Measurements from ENCODE around the gene EFEMP2. TPM values are rescaled to one million over a fixed set of nuclear protein-coding genes. Genes with fewer than 3 reads are reported as not detected.

The EFEMP2 gene
- total RNA-seq, 1 experiment from 2014 or later, result 23.7 TPM

DNA sequence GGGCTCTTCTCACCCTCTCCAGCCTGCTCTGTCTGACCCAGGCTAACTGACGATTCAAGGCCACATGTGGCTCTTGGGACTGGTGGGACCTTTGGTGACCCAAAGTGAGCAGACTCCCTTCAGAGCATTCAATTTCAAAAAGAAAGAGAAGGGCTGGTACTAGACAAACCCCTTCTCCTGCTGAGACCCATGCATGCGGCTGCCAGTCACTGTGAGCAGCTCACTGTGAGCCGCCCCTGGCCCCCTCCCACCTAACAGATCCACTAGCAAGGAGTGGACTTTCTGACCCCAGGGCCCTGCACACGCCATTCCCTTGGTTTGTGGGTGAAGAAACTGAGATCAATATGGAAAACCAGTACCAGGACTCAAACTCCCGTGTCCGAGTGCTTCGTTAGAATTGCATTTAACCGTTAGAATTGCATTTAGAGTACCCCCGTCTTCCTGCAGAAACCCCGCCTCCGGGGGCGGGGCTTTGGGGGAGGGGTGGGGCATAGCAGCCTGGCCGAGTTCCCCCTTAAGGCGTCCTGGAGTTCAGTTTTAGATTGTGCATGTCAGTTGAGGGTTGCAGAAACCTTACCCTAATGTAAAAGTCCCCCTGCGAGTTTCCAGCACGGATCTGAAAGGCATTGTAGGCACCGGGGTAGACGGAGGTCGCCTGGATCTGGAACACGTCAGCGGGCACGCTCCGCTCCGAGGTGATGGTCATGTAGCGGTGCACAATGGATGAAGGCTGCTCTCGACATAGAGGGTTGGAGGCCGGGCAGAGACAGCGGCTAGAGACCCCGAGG lies 5.1 kb downstream of the EFEMP2 start:
- DNase-seq (ENCODE audit: low read depth, low spot score), result no peak
- no peak overlapping the region for H3K4me3 ChIP-seq (ENCODE audit: low read depth in 2 of 2, low read length in 2 of 2)
- intact Hi-C loops (cut with micrococcal nuclease; ENCODE audit: unreplicated experiment) (no loop called here), in situ Hi-C loops (cut with HindIII; ENCODE audit: low pct_unique_long_range_greater_than_20kb, low sequenced_read_pairs) (no loop called here)
- TF ChIP-seq POLR2AphosphoS5 (IDR thresholded peaks at IDR 0.05; ENCODE audit: low read depth, low read length), result 0 out of 2 replicates have a peak, but pooled peaks have one; percentile 33
- TF ChIP-seq, protein P1, sequence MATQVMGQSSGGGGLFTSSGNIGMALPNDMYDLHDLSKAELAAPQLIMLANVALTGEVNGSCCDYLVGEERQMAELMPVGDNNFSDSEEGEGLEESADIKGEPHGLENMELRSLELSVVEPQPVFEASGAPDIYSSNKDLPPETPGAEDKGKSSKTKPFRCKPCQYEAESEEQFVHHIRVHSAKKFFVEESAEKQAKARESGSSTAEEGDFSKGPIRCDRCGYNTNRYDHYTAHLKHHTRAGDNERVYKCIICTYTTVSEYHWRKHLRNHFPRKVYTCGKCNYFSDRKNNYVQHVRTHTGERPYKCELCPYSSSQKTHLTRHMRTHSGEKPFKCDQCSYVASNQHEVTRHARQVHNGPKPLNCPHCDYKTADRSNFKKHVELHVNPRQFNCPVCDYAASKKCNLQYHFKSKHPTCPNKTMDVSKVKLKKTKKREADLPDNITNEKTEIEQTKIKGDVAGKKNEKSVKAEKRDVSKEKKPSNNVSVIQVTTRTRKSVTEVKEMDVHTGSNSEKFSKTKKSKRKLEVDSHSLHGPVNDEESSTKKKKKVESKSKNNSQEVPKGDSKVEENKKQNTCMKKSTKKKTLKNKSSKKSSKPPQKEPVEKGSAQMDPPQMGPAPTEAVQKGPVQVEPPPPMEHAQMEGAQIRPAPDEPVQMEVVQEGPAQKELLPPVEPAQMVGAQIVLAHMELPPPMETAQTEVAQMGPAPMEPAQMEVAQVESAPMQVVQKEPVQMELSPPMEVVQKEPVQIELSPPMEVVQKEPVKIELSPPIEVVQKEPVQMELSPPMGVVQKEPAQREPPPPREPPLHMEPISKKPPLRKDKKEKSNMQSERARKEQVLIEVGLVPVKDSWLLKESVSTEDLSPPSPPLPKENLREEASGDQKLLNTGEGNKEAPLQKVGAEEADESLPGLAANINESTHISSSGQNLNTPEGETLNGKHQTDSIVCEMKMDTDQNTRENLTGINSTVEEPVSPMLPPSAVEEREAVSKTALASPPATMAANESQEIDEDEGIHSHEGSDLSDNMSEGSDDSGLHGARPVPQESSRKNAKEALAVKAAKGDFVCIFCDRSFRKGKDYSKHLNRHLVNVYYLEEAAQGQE (IDR thresholded peaks at IDR 0.05; ENCODE audit: insufficient read depth in 1 of 2, low read depth in 2 of 2, low read length in 1 of 2), result no peak
- ATAC-seq, result no peak
- peak overlapping the region; percentile 58 for H3K27ac ChIP-seq (ENCODE audit: low read length)
- CTCF ChIA-PET, result no interaction called here
- BruUV-seq (replicated peaks), result no TSS peak
- peaks cover 16% of the 10 kb centered on the region for H3K4me1 ChIP-seq (ENCODE audit: control insufficient read depth, insufficient read depth, low read length)
- H3K27me3 ChIP-seq (ENCODE audit: control insufficient read depth, insufficient read depth, low read length), result no peaks in the 10 kb centered on the region
- POLR2A ChIA-PET, result no interaction called here
- H3K36me3 ChIP-seq (ENCODE audit: control insufficient read depth, insufficient read depth, low read length), result no peaks in the 10 kb centered on the region; the same call in 1 of the 2 replicates
- H3K9me3 ChIP-seq (ENCODE audit: control insufficient read depth, insufficient read depth, low read depth, low read length), result no peaks in the 10 kb centered on the region

DNA sequence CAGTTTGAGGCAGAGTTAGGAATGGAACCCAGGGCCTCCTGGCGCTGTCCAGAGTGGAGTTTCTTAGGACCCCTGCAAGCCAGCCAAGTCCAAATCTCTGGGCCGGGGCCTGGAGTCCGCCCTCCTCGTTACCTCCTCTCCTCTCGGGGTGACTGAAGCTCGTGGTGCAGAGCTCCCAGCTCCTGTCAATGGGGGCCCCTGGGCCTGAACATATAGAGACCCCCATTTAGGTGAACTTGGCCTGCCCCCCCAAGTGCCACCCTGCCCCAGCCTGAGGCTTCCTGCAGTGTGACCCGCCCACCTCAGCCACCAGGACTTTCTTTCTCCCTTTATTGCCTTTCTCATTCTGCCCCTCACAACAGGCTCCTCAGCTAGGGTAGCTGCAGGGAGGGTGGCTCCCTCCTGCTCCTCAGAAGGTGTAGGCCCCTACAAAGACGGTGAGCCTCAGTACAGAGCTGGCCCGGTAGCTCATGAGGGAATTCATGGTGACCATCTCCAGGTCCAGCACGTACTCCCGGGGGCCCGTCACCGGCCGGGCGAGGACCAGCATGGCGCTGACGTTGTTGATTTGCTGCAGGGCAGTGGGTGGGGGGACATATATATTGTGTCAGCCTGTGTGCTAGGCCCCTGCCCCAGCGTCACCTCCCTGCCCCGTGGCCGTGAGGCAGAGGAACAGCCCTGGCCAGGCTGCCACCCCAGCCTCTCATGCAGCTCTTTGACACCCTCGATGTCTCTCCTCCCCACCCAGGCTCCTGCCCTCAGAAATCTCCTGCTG lies 5.9 kb downstream of the EFEMP2 start:
- H3K4me3 ChIP-seq (ENCODE audit: low read depth in 2 of 2, low read length in 2 of 2), result no peak overlapping the region
- CTCF ChIA-PET, result no interaction called here
- peak; percentile 34; the same call in 1 of the 2 replicates for TF ChIP-seq POLR2AphosphoS5 (IDR thresholded peaks at IDR 0.05; ENCODE audit: low read depth, low read length)
- TF ChIP-seq, protein P1 (IDR thresholded peaks at IDR 0.05; ENCODE audit: insufficient read depth in 1 of 2, low read depth in 2 of 2, low read length in 1 of 2), result no peak
- peaks cover 24% of the 10 kb centered on the region for H3K4me1 ChIP-seq (ENCODE audit: control insufficient read depth, insufficient read depth, low read length)
- ATAC-seq, result no peak
- in situ Hi-C loops (cut with HindIII; ENCODE audit: low pct_unique_long_range_greater_than_20kb, low sequenced_read_pairs) (no loop called here), intact Hi-C loops (cut with micrococcal nuclease; ENCODE audit: unreplicated experiment) (no loop called here)
- no TSS peak for BruUV-seq (replicated peaks)
- no peaks in the 10 kb centered on the region for H3K9me3 ChIP-seq (ENCODE audit: control insufficient read depth, insufficient read depth, low read depth, low read length)
- peak overlapping the region; percentile 58 for H3K27ac ChIP-seq (ENCODE audit: low read length)
- POLR2A ChIA-PET, result interaction anchor here (0.6 kb wide), 1 partner anchor 31 kb away, joined by 3 read pairs; no protein-coding TSS in a partner anchor
- no peaks in the 10 kb centered on the region; the same call in 1 of the 2 replicates for H3K36me3 ChIP-seq (ENCODE audit: control insufficient read depth, insufficient read depth, low read length)
- H3K27me3 ChIP-seq (ENCODE audit: control insufficient read depth, insufficient read depth, low read length), result no peaks in the 10 kb centered on the region
- no peak for DNase-seq (ENCODE audit: low read depth, low spot score)

Data from Panc1 (cell line).